Astrocyte of the cerebellum (primary cell): Measurements from ENCODE around the gene AGAP1.

Experiments
- DNase-seq: peaks from one replicate; pipeline ENCODE4 v3.0.0-alpha.2; 2011; ENCODE audit warnings: low read depth
- H3K4me3 ChIP-seq: 2 replicates; pipeline ENCODE4 v1.5.1; 2011; ENCODE audit warnings: mild to moderate bottlenecking, low read depth, low read length, moderate library complexity
- in situ Hi-C: cut with HindIII; loops from 2 replicates; pipeline ENCODE4 v1.10.0; 2017; ENCODE audit warnings: low sequenced_read_pairs
- TF ChIP-seq, protein P1 (sequence below): IDR thresholded peaks from 2 replicates; pipeline ENCODE4 v1.5.1; 2012; ENCODE audit warnings: low read length, low read depth, moderate library complexity, mild to moderate bottlenecking; ENCODE audit errors: missing control alignments

Gene AGAP1

GRCh38 chr2:235543128-235543750, 49.4 kb downstream of the AGAP1 start:
- DNase-seq: no peak
- TF ChIP-seq, protein P1, sequence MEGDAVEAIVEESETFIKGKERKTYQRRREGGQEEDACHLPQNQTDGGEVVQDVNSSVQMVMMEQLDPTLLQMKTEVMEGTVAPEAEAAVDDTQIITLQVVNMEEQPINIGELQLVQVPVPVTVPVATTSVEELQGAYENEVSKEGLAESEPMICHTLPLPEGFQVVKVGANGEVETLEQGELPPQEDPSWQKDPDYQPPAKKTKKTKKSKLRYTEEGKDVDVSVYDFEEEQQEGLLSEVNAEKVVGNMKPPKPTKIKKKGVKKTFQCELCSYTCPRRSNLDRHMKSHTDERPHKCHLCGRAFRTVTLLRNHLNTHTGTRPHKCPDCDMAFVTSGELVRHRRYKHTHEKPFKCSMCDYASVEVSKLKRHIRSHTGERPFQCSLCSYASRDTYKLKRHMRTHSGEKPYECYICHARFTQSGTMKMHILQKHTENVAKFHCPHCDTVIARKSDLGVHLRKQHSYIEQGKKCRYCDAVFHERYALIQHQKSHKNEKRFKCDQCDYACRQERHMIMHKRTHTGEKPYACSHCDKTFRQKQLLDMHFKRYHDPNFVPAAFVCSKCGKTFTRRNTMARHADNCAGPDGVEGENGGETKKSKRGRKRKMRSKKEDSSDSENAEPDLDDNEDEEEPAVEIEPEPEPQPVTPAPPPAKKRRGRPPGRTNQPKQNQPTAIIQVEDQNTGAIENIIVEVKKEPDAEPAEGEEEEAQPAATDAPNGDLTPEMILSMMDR: no peak
- in situ Hi-C loops: no loop called here
- no peak overlapping the region for H3K4me3 ChIP-seq

GRCh38 chr2:235543851-235544688, 50.2 kb downstream of the AGAP1 start:
- H3K4me3 ChIP-seq: no peak overlapping the region
- in situ Hi-C loops: no loop called here
- TF ChIP-seq, protein P1: no peak
- DNase-seq: no peak

DNA sequence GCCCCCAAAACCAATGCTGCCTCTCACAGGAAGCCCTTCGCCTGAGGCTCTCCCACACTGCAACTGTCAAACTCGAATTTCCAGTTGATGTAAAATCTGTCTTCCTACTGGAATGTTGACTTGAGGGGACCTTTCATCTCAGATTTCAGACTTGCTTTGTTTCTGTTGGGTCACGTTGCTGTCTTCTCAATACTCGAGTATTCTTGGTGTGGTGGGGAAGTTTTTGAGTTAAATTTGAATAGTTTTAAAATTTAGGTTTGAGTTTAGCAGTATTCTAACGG, 50.8 kb downstream of the AGAP1 start:
- in situ Hi-C loops: no loop called here
- DNase-seq: no peak

DNA sequence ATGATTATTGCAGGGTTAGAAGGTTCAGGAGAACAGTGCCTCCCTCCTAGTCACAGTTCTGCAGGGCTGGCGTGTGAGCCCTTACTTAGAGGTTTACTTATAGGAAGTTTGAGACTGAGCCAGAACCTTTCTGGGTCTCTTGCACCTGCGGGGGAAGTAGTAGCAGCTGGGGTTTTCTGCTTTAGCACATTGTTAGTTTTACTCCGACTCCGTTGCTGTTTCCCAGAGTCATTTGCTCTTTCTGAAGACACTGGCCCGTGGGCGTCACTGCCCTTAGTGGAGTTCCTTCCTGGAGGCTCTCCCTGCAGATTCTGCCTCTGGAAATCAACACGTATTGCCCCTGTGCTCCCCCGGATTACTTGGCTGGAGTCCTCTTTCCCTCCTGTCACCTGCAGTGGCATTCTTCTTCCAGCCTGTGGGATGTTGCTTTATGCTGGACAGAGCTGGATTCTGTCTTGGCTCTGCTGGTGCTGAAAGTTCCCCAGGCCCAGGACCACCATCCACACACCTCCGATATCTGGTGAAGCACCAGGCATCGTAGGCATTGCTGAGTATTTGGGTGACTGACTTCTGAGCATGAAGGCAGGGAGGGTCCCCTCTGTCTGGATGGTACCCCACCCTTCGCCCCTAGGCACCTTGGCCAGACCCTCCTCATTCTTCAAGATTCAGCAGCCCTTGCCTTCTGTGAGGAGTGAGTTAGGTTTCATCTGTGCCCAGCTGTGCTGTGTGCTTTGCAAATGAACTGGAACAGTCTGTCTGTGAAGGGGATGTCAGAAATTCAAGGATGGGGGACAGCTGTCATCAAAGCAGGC, 51.7 kb downstream of the AGAP1 start:
- no peak for DNase-seq
- in situ Hi-C loops: no loop called here
- H3K4me3 ChIP-seq: no peak overlapping the region
- TF ChIP-seq, protein P1: no peak

More for the DNA sequence above, 50.8 kb downstream of the AGAP1 start:
- TF ChIP-seq, protein P1: no peak
- H3K4me3 ChIP-seq: no peak overlapping the region

DNA sequence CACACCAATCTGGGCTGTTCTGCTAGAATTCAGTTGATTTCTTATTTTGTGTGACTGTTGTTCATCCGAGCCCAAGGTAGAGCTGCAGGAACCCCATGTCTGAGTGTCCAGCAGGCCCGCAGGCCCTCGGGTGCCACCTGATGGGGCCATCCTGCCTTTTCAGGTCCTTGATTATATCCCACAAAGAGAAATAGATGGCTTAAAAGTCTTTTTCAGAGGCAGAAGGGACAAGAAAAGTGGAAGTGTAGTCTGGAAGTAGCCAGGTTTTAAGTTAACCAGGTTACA, 52.2 kb downstream of the AGAP1 start:
- no peak for DNase-seq
- in situ Hi-C loops: no loop called here
- H3K4me3 ChIP-seq: no peak overlapping the region
- TF ChIP-seq, protein P1: no peak

GRCh38 chr2:235546436-235546835, 52.6 kb downstream of the AGAP1 start:
- in situ Hi-C loops: no loop called here
- TF ChIP-seq, protein P1: no peak
- no peak for DNase-seq
- no peak overlapping the region for H3K4me3 ChIP-seq
